Measurements from ENCODE around the gene GUK1.

GRCh38 chr1:228110556-228110955 lies 29.5 kb upstream of the GUK1 start:
- TF ChIP-seq CTCF (conservative IDR thresholded peaks at IDR 0.05; ENCODE audit: low read depth, low read length) (no peak), EZH2phosphoT487 (IDR thresholded peaks at IDR 0.05; ENCODE audit: borderline replicate concordance, low read length) (no peak), EZH2 (IDR thresholded peaks at IDR 0.05; ENCODE audit: low read length, unreplicated experiment) (no peak)

All from PC-3 (cell line).